ENCODE measurements around the gene DCP1A.

Gene DCP1A

DNA sequence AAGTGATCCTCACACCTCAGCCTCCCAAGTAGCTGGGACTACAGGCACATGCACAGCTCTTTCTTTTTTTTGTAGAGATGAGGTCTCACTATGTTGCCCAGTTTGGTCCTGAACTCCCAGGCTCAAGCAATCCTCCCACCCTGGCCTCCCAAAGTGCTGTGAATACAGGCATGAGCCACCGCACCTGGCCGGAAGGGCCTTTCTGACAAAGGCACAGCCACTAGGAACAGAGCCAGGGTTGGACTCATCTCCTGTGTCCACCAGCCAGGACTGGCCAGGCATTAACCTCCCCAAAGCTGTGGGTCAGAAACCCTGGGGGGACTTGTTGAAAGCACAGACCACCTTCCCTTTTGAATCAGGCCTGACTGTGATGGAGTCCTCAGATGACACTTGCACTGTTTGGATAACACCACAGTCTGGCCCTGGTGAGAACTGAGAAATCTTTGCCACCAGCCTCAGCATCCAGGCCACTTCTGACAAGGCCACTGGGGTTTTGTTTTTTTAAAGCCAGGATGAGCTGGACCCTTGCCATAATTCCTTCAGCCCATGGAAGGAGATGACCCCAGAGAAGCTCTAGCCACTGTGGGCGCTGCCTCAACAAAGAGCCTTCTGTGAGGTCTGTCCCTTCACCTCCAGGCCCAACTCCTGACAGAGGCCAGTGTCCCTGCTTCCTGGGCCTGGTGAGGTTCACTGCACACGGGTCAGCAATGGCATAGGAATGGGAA is 96.3 kb downstream of the DCP1A start:
- in situ Hi-C loops (cut with HindIII; ENCODE audit: low sequenced_read_pairs), result no loop called here

DNA sequence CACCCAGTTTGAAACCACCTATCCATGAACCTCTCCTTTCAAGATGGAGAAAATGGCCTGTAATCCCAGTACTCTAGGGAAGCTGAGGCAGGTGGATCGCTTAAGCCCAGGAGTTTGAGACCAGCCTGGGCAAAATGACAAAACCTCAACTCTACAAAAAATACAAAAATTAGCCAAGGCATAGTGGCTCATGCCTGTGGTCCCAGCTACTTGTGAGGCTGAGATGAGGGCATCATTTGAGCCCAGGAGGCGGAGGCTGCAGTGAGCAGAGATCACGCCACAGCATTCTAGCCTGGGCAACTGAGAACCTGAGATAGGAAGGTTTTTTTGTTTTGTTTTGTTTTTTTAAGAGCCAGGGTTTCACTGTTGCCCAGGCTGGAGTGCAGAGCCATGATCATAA is 96.9 kb downstream of the DCP1A start:
- in situ Hi-C loops (cut with HindIII; ENCODE audit: low sequenced_read_pairs), result no loop called here

DNA sequence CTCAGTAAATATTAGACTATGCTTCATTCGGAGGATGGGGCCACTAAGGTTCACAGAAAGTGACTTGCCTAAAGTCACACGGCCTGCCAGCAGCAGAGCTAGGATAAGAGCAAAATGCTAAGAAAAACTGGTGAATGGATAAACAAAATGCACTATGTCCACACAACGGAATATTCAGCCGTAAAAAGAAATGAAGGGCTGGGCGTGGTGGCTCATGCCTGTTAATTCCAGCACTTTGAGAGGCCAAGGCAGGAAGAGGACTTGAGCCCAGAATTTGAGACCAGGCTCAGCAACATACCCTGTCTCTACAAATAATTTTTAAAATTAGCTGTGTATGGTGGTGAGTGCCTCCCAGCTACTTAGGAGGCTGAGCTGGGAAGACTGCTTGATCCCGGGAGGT is 99.2 kb downstream of the DCP1A start:
- in situ Hi-C loops (cut with HindIII; ENCODE audit: low sequenced_read_pairs), result no loop called here

DNA sequence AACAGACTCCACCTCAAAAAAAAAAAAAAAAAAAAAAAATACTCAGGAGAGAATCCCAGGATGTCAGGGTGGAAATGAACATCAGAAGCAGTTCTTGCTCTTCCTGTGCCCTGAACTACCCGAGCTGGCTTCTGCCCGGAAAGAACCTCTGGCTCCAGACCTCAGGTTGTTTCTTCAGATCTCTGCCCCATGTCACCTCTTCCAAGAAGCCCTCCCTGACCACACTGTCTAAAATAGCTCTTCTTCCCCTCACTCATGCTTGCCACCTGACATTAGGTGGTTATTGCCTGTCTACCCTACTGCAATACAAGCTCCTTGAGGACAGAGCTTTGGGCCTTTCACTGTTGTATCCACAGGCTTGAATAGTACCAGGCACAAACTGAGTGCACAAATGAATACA is 99.7 kb downstream of the DCP1A start:
- in situ Hi-C loops (cut with HindIII; ENCODE audit: low sequenced_read_pairs), result no loop called here

DNA sequence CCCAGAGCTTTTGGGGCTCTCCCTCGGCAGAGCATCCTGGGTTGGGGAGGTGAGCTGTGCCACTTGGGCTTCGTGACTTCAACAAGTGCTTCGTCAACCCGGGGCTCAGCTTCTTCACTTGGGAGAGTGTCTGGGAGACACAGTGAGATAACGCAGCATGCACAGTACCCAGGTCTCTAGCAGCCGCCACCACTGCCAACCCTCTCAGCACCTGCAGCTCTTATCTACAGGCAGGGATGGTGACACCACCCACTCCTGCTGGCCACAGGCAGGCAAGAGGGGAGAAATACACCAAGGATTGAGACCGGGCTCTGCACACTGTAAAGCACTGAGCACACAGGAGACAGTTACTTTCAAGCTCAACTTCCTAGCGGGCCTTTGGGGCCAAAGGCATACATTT is 103.1 kb downstream of the DCP1A start:
- in situ Hi-C loops (cut with HindIII; ENCODE audit: low sequenced_read_pairs), result no loop called here

DNA sequence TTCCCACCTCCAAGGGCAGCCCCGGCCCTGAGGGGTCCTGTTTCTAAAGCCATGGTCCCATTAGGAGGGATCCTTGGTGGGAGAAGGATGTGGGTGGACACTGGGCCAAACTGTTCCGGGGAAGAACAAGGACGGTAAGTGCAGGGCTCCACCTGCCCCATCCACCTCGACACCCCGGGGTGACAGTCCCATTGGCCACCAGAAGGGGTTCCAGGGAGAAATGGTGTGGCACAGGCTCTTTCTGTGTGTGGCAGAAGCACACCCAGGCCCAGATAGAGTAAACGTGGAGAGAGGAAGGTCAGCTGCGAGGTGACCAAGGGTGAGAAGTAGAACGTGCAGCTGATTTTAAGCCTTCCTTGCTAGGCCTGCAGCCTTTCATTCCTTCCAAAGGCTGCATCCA is 103.6 kb downstream of the DCP1A start:
- in situ Hi-C loops (cut with HindIII; ENCODE audit: low sequenced_read_pairs), result no loop called here

DNA sequence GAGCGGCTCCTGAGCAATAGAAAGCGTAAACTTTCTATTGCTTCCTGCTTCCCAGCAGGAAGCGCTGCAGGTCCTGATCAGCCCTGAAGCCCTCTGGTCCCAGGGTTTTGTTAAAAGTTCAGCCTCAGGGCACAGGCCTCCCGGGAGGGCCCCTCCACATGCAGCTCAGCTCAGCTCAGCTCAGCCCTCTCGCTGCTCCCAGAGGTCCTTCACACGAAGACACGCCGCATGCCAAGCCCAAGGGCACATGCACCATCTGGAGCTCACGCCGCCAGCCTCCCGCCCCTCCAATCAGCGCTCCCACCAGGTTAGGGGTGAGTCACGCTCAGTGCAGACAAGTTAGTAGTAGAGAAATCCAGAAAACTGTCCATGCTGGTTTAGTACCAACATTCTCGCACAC is 104.2 kb downstream of the DCP1A start:
- in situ Hi-C loops (cut with HindIII; ENCODE audit: low sequenced_read_pairs), result no loop called here

DNA sequence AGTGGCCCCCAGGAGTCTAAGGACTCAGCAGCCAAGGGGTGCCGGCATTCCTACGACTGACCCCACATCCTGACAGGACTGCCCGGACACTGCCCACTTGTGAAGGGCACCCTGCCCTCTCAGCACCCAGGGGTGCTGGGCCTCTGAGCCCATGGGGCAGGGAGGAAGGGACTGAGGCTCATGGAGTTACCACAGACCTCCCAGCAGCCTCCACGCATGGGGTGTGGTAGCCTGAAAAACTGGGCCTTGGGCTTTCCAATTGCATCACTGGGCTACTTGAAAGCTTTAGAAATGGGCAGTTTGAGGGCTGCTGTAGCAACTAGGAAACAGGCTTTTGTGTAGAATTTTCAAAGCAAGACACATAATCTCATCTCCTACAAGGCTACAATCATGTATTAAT is 104.7 kb downstream of the DCP1A start:
- in situ Hi-C loops (cut with HindIII; ENCODE audit: low sequenced_read_pairs), result no loop called here

DNA sequence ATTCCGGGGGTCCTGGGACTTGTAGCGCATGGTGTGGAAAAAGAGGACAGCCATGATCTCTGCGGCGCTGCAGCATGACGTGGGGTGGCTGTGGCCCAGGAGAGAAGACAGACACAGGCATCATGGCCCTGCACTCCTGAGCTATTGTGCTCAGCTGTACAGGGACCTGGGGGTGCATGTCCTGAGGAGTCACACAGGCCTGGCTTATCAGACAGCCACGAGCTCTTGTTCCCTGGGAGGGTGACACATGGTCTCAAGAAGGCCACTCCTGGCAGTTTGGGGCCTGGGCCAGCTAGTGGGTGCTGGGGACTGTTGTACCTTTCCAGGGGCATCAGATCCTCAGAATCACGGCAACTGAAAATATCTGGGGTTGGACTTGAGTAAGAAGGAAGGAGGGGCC is 105.2 kb downstream of the DCP1A start:
- in situ Hi-C loops (cut with HindIII; ENCODE audit: low sequenced_read_pairs), result no loop called here

DNA sequence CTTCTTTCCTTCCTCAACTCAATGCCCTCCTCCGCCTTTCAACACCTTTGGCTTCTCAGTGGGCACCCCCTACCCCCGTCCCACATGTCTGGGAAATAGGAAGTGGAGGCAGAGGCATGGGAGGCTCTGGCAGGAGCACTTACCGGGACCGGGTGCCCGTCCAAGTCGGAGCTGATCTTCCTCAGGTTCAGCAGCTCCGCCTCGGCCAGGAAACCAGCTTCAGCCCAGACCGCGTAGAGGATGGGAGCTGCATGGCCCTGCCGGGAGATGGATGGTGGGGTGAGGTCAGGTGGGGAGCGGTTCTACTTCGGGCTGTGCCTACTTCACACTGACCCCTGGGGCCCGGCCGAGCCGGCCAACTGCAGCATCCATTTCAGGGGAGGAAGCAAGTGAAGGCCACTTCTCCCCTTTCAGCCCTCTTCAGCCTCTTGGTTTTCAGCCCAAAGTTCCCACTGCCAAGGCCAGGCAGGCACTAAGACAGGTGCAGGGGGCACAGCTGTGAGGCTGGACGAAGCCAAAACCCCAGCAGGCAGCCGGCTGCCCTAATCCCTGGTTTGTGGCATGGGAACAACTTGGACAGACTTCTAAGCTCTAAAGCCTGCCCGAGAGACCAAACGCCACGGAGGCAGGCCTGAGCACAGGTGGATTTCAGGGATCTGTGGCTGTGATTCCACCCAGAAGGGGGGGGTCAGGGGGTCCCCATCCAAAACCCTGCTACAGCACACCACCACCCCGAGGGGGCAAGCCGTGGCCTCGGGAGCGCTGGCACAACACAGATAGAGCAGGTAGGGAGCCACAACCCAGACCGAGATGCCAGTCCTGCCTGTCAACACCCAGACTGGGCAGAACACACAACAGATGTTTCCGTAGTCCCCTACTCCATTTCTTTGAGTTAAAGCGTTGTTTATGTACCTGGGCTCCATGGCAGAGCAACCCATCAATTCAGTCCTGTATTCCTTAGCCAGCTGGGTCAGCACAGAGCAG is 106.1 kb downstream of the DCP1A start:
- in situ Hi-C loops (cut with HindIII; ENCODE audit: low sequenced_read_pairs), result no loop called here

DNA sequence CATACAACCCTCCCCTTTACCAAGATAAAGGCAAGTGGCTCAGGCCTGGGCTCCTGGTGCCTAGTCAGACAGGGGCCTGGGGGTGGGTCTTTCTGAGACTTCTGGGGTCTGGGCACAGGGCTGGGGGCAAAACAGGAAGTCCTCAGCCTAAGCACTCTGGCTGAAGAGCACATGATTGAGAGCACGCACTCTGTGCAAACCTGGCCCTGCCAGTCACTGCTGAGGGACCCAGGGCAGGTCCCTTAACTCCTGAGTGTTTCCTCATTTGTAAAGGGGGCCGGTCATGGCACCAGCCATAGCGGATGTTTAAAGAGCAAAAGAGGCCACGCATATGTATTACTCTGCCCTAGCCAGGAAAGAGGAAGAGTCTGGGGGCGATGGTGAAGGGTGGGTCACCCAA is 107.5 kb downstream of the DCP1A start:
- in situ Hi-C loops (cut with HindIII; ENCODE audit: low sequenced_read_pairs), result no loop called here

DNA sequence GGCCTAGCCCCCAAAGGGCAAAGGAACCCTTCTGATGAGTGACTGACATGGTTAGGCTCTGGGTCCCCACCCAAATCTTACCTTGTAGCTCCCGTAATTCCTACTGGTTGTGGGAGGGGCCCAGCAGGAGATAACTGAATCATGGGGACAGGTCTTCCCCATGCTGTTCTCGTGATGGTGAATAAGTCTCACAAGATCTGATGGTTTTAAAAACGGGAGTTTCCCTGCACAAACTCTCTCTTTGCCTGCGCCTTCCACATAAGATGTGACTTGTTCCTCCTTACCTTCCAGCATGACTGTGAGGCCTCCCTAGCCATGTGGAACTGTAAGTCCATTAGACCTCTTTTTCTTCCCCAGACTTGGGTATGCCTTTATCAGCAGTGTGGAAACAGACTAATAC is 108.5 kb downstream of the DCP1A start:
- in situ Hi-C loops (cut with HindIII; ENCODE audit: low sequenced_read_pairs), result no loop called here

DNA sequence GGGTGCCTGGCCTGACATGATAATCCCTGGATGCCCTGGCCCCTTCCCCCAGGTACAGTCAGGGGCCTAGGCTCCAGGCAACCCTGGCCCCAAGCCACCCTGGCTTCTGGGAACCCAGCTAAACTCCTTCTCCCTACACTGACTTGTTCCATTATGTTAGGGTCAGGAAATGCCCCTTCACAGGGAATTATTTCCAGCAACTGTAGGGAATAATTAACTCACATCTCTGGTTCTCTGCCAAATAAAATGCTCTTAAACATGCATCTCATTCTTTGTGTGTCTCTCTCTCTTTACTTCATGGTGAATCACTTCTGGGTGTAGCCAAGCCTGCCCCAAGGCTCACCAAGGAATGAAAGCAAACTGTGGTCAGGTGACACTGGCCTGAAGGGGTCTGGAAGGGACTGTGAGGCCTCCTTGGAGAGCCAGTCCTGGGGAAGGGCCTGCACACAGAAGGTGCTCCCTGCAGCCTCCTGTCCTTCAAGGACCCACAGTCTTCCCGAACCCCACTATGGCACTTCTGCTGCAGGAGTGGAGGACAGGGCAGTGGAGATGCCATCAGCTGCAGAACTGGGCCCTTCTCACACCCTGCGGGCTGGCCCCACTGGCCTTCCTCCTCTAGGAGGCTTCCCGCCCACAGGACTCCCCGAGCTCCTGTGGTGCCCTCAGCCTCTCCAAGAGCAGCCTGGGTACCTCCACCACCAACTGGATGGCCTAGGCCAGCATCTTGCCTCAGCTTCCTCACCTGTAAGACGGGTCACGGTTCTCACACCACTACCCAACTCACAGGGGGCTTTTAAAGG is 109.1 kb downstream of the DCP1A start:
- in situ Hi-C loops (cut with HindIII; ENCODE audit: low sequenced_read_pairs), result no loop called here

DNA sequence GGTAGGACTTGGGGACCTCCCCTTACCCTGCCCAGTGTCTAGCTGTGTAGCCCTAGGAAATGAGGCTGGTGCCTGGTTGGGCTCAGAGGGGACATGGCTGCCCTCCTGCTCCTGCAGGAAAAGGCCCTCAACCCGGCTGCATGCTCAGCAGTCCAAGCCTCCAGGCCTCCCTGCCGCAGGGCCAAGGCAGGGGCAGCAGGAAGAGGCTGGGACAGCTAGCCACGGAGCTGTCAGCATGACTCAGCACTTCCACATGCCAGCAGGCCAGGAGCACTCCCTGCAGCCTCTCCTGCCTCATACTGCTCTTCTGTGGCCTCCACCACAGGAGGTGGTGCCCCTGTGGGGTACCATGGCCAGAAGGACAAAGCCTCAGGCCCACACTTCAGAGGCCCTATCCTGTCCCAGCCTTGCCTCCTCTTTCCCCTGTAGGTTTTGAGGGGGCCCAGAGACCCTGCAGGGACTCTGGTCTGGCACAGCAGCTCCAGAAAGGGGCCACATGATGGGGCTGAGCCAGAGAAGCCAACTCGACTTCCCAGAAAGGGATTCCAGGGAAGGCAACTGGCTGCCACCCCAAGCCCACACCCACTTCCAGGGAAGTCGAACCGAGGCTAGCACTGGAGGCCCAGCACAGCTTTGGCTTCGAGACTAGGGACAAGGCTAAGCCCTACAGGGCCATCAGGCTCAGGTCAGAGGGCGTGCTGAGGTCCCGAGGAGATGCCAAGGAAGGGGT is 111.1 kb downstream of the DCP1A start:
- in situ Hi-C loops (cut with HindIII; ENCODE audit: low sequenced_read_pairs), result no loop called here

DNA sequence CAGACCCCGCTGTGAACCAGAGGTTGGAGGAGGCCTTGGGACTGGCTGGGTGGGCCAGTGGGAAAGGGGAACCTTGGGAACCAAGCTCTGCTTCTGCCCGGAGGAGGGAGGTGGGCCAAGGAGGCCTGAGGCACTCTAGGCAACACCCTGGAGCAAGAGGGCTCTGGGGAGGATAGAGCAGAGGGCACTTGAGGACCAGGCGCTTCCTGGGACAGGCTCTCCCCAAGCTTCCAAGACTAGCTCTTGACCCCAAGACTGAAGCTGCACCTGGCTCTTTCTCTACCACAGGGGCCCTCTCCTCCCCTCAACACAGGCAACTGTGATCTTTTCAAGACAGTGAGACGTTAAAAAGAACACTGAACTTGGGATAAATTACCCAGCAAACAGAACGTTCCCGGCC is 111.8 kb downstream of the DCP1A start:
- in situ Hi-C loops (cut with HindIII; ENCODE audit: low sequenced_read_pairs), result no loop called here

DNA sequence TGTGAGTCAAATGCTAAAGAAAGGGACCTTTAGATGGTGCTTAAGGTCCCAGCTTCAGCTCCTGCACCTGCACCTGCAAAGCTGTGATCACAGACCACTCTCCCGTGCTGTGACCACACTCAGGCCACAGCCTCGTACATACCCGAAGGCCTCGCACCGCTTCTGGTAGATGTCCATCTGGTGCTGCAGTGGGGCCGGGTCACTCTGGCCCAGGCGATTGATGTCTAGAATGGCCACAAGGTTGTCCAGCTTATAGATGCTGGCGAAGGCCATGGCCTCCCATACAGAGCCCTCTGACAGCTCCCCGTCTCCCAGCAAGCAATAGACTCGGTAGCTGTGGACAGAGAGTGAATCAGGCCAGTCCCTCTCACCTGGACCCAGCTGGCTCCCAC is 112.5 kb downstream of the DCP1A start:
- in situ Hi-C loops (cut with HindIII; ENCODE audit: low sequenced_read_pairs), result no loop called here

DNA sequence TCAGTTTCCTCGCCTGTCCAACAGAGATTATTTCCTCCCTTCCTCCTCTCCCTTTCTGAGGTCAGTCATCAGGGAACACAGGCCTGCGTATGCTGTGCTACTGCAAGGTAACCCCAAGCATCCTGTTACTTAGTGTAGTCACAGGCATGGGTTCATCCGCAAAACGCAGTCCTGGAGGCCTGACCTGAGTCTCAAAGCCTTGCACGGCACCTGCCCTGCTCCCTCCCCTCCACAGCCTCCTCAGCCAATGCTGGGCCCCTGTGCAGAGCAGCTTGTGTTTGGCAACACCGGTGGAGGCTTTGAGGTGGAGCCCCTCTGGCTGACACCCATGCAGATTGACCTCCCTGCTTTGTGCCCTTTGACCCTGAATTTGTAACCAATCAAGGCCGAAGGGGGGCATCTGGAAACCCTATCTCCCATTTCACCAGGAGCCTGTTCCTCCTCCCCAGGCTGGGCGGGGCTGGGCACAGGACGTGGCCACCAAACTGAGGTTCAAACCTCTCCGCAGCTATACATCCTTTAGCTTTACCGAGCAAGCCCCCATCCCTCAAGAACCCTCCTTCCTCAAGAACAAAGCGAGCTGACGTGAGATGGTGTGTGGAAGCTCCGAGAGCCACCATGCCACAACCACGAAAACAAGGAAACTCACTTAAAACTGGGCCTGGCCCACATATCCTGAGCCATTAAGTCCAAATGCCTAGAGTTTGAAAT is 113.1 kb downstream of the DCP1A start:
- in situ Hi-C loops (cut with HindIII; ENCODE audit: low sequenced_read_pairs), result no loop called here
